ENCODE measurements around the gene CDK5.
A peak's percentile ranks its signal among the peaks of the same experiment; 100 is the strongest.

Gene CDK5

GRCh38 chr7:151057506-151057988, at the start of gene CDK5:
CDK5 (minus strand) TSS chr7:151057897; CDS start chr7:151057848, 49 bp downstream.
- DNase-seq: peak; percentile 69

- DNase-seq: no peak
Observed at GRCh38 chr7:151104411-151105235, 46.9 kb upstream of the CDK5 start.

GRCh38 chr7:151103973-151104372, 46.3 kb upstream of the CDK5 start:
- DNase-seq: no peak

GRCh38 chr7:151102991-151103390, 45.3 kb upstream of the CDK5 start:
- DNase-seq: no peak

- DNase-seq: no peak
Observed at GRCh38 chr7:151101621-151102396, 44.1 kb upstream of the CDK5 start.

- no peak for DNase-seq
Observed at GRCh38 chr7:151100921-151101320, 43.2 kb upstream of the CDK5 start.

GRCh38 chr7:151099486-151100211, 42.0 kb upstream of the CDK5 start:
- DNase-seq: no peak

GRCh38 chr7:151095828-151096475, 38.3 kb upstream of the CDK5 start:
- DNase-seq: no peak

- no peak for DNase-seq
Observed at GRCh38 chr7:151095123-151095797, 37.6 kb upstream of the CDK5 start.

- DNase-seq: no peak
Observed at GRCh38 chr7:151094675-151095074, 37.0 kb upstream of the CDK5 start.

GRCh38 chr7:151093748-151094147, 36.1 kb upstream of the CDK5 start:
- DNase-seq: no peak

- DNase-seq: no peak
Observed at GRCh38 chr7:151091988-151092387, 34.3 kb upstream of the CDK5 start.

- DNase-seq: no peak
Observed at GRCh38 chr7:151091431-151091830, 33.7 kb upstream of the CDK5 start.

- DNase-seq: no peak
Observed at GRCh38 chr7:151091003-151091402, 33.3 kb upstream of the CDK5 start.

GRCh38 chr7:151089893-151090730, 32.4 kb upstream of the CDK5 start:
- DNase-seq: no peak

GRCh38 chr7:151088856-151089699, 31.4 kb upstream of the CDK5 start:
- no peak for DNase-seq

- DNase-seq: no peak
Observed at GRCh38 chr7:151088019-151088855, 30.5 kb upstream of the CDK5 start.

- no peak for DNase-seq
Observed at GRCh38 chr7:151087245-151088018, 29.7 kb upstream of the CDK5 start.

Data from 8988T (cell line).